H1 (cell line): ENCODE measurements around the gene SGMS1. TPM values are rescaled to one million over a fixed set of nuclear protein-coding genes. Genes with fewer than 3 reads are reported as not detected.

Experiments used
- EP300 ChIP-seq, 2 experiments: IDR thresholded peaks; 1 replicate in 1 of 2; 2 replicates in 1 of 2; pipeline ENCODE4 v1.6.1; 2011 to 2012; ENCODE audit warnings: low read depth in 2 of 2, low read length in 2 of 2, mild to moderate bottlenecking in 2 of 2, borderline replicate concordance in 1 of 2, inconsistent platforms in 1 of 2, moderate library complexity in 1 of 2
- RBBP5 ChIP-seq: IDR thresholded peaks from 2 replicates; pipeline ENCODE4 v1.7.1; 2012; ENCODE audit warnings: low read depth, mild to moderate bottlenecking, inconsistent platforms, low read length, moderate library complexity, borderline replicate concordance
- RFX5 ChIP-seq: IDR thresholded peaks from 2 replicates; pipeline ENCODE4 v1.6.1; 2011; ENCODE audit warnings: low read depth, low read length, improper control_type of control experiment, borderline replicate concordance
- RNF2 ChIP-seq: fragments of 200-900, 300-1000 bp; sonication (generic); IDR thresholded peaks from 2 replicates; pipeline ENCODE4 v1.7.1; 2016; ENCODE audit warnings: borderline replicate concordance, low read depth, mild to moderate bottlenecking, antibody characterized with exemption, low read length; ENCODE audit not compliant: poor library complexity, severe bottlenecking; ENCODE audit errors: missing control alignments
- RXRA ChIP-seq: IDR thresholded peaks from 2 replicates; pipeline ENCODE4 v1.6.1; 2011; ENCODE audit warnings: low read depth, mild to moderate bottlenecking, low read length, moderate library complexity; ENCODE audit not compliant: insufficient read depth
- SAP30 ChIP-seq: fragments of 300-600 bp; sonication (generic); IDR thresholded peaks from 2 replicates; pipeline ENCODE4 v1.7.1; 2012; ENCODE audit warnings: low read length, moderate library complexity, mild to moderate bottlenecking, inconsistent platforms; ENCODE audit not compliant: insufficient read depth, insufficient replicate concordance
- SRF ChIP-seq: IDR thresholded peaks from 2 replicates; pipeline ENCODE4 v1.6.1; 2011; ENCODE audit warnings: mild to moderate bottlenecking, low read depth, low read length, moderate library complexity
- TEAD4 ChIP-seq: IDR thresholded peaks from 2 replicates; pipeline ENCODE4 v1.6.1; 2012; ENCODE audit warnings: low read depth, low read length, inconsistent platforms, mixed read lengths
- polyA plus RNA-seq, 7 experiments: library from polyadenylated mRNA; depleted of rRNA in 3 of 7; stranded (reverse) in 5 of 7; unstranded in 2 of 7; fragments of >200 nt in 5 of 7; fragments of 200-250 nt in 2 of 7; gene quantifications; 1 replicate in 5 of 7; 2 replicates in 1 of 7; 4 replicates in 1 of 7; pipeline versions ENCODE4 v1.2.1 to v1.2.3, GENCODE V29; 2011 to 2013; ENCODE audit warnings: missing spikeins in 2 of 7, mixed read lengths in 2 of 7
- total RNA-seq: library from RNA; stranded (reverse); fragmentation: NEBNext Ultra II Directional; extraction: Animal tissue kit (Norgen Biotek cat#: 25700); gene quantifications from 2 replicates; pipeline ENCODE4 v1.2.1, GENCODE V29; 2021
- TF ChIP-seq, protein P1 (sequence below): IDR thresholded peaks from 2 replicates; pipeline ENCODE4 v1.6.1; 2012; ENCODE audit warnings: inconsistent platforms

The SGMS1 gene
- total and polyA plus RNA-seq, 2 of the 8 experiments (the other 6 are each of a cell fraction or from before 2014, with no cell fraction given): 6.0 to 15.6 TPM

GRCh38 chr10:50406457-50407070 lies 217.2 kb downstream of the SGMS1 start (continued):
- TF ChIP-seq SRF: no peak
- no peak for TF ChIP-seq SAP30
- TF ChIP-seq, protein P1, sequence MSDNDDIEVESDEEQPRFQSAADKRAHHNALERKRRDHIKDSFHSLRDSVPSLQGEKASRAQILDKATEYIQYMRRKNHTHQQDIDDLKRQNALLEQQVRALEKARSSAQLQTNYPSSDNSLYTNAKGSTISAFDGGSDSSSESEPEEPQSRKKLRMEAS: no peak
- TF ChIP-seq RBBP5: no peak
- TF ChIP-seq RNF2: no peak
- no peak for TF ChIP-seq EP300 (IDR thresholded peaks at IDR 0.05; ENCODE audit: borderline replicate concordance in 1 of 2, low read depth in 2 of 2, low read length in 2 of 2)
- TF ChIP-seq RXRA: no peak
- no peak for TF ChIP-seq RFX5
- TF ChIP-seq TEAD4: no peak
